ENCODE results near the gene ANKRD28.
A peak's percentile ranks its signal among the peaks of the same experiment; 100 is the strongest.
"Not testable (repeated sequence)": the region's sequence is repeated elsewhere in the genome, so short reads cannot be mapped to it uniquely, and the experiment has no call there.

The ANKRD28 gene

GRCh38 chr3:15801298-15801697, 3.5 kb upstream of the ANKRD28 start:
- DNase-seq = no peak

DNA sequence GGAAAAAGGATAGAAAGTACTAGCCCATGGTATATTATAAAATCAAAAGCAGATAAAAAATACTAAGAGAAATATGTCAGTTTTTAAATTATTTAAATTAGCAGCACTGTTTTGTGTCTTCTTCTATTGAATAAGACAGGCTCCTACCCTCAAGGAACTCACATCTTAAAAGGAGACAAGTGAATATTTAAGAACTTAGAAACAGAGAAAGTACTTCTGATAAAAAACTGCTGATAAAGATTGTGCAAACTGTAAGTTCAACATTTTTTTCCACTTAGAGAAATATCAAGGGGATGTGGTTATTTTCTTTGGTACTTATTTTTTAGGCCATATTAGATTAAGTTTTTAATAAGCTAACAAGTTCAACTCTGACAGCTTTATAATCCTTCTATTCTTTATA, 3.0 kb upstream of the ANKRD28 start:
- DNase-seq = no peak

DNA sequence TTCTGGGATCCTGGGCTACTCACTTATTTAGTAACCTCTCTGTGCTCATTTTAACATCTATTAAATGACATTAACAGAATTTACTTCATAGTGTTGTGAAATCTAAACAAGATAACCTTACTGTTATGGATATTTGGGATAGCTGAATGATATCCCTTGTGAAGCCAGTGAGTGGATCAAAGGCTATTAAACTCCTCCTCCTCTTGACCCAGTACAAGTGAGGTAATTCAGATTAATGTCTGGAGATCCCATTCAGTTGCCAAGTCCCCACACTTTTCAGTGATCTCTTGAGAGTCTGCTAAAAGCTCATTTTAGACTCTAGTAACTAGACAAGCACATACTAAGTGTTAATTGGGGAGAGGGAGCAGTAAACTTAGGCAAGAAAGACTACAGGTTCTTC, 2.5 kb upstream of the ANKRD28 start:
- no peak for DNase-seq

- DNase-seq = no peak
Measured at GRCh38 chr3:15798533-15799245, 910 bp upstream of the ANKRD28 start.

GRCh38 chr3:15796771-15797641, 773 bp downstream of the ANKRD28 start:
- DNase-seq = peak; percentile 44

- DNase-seq = no peak
Measured at GRCh38 chr3:15796331-15796730, 1.4 kb downstream of the ANKRD28 start.

- DNase-seq = no peak
Measured at GRCh38 chr3:15795651-15796308, 2.0 kb downstream of the ANKRD28 start.

- DNase-seq = no peak
Measured at GRCh38 chr3:15794842-15795650, 2.7 kb downstream of the ANKRD28 start.

DNA sequence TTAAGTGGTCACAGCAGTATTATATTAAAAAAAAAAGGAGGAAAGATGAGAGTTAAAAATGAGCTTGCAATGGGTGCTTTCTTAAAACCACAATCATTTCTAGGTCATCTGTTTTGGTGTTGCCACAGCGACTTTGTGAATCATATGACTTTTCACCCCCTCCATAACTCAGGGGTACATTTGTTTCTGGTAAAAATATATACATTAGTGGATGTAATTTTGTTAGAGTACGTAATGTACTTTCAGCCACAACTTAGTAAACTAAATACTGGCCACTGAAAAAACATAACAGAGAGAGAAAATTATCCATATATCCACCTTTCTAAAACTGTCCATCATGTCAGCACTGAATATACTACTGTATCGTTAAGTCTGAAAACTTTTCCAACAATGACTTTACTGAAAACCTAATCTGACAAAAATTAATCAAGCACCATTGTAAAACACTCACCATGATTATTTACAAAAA, 3.4 kb downstream of the ANKRD28 start:
- peak; percentile 32 for DNase-seq

- no peak for DNase-seq
Measured at GRCh38 chr3:15791525-15791924, 6.3 kb downstream of the ANKRD28 start.

- no peak for DNase-seq
Measured at GRCh38 chr3:15787941-15788340, 9.8 kb downstream of the ANKRD28 start.

- no peak for DNase-seq
Measured at GRCh38 chr3:15787526-15787925, 10.3 kb downstream of the ANKRD28 start.

- DNase-seq = no peak
Measured at GRCh38 chr3:15783361-15783969, 14.3 kb downstream of the ANKRD28 start.

DNA sequence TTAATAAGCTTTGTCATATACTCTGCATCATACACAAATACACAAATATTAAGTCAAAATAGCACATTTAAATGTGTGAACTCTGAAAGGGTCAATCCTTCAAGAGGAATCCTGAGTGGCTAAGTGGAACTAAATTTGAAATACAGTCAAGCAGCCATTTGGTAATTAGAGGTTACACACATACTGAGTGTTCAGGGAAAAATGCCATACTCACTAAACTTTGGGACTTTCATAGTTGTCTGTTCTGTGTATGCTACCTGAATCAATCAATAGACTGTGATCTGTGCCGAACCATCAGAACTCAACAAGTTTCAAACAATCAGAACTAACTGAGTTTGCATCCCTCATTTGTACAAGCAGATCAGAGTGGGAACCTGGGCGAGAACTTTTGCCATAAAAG, 15.3 kb downstream of the ANKRD28 start:
- DNase-seq = no peak

DNA sequence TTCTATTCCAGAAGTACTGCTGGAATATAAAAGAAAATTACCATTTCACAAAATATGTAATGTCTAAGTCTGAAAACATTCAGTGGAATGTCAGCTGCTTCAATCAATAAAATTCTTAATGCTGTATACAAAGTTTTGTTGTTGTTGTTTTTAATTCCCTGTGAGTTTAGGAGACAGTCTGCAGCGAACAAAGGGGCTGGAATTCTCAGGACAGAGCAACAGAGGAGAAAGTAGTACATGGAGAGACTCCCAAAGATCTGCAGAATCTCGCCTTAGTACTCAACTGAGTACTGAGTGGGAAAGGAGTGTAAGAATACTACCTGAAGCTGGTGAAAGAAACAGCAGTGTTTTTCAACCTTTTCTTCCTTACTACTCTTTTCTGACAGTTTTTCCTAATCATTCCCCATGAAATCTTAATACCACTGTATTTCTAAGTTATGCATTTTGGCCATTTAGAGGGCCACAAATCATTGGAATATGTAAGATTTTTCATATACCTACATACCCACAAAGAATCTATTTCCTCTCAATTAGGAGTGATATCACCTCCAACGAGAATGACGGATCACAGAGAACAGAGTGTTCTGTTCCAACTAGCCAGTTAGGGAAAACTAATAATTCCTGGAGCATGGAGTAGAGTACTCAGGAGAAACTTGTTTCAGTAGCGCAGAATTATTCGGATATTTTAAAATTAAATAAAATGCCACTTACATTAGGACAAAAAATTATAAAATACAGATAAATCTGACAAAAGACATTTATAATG, 16.0 kb downstream of the ANKRD28 start:
- no peak for DNase-seq

GRCh38 chr3:15781131-15781530, 16.6 kb downstream of the ANKRD28 start:
- DNase-seq = no peak

DNA sequence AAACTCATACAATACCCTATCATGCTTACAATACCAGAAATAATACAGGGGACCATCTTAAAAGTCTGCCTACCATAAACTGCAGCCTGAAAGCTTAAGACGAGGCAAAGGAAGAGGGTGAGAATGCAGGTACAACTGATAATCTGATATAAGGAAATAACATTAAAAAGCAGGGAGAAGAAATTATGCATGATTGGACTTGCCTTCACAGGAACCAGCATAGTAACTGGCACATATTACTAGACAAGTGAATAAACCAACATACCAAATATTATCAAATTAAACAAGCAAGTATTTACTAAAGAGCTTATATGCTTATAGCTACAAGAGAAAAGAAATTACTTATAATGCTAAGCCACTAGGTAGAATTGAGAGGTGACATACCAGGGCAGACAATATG, 18.7 kb downstream of the ANKRD28 start:
- no peak for DNase-seq

DNA sequence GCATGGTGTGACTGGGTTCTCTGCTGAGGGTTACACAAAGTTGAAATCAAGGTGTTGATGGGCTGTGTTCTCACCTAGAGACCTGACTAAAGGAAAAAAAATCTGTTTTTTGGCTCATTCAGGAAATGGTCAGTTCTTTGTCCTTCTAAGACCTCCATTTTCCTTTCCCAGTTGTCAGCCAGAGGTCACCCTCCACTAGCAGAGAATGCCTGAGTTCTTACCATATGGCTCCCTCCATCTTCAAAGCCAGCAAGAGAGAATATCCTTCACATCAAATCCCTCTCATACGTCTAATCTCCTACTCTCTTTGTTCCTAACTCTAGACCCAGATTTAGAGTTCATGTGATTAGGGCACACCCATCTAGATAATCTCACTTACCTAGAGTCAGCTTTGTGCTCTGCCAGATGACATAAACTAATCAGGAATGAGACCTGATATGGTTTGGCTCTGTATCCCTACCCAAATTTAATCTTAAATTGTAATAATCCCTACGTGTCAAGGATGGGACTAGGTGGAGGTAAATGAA, 19.4 kb downstream of the ANKRD28 start:
- no peak for DNase-seq

- DNase-seq = not testable (repeated sequence)
Measured at GRCh38 chr3:15774931-15775560, 22.7 kb downstream of the ANKRD28 start.

- no peak for DNase-seq
Measured at GRCh38 chr3:15771444-15771843, 26.3 kb downstream of the ANKRD28 start.

All from left hindlimb (tissue), 1 donor.